ENCODE data around the gene NF2.
A peak's percentile ranks its signal among the peaks of the same experiment; 100 is the strongest.

The NF2 gene

GRCh38 chr22:29703569-29704195 lies 100.2 kb downstream of the NF2 start:
- peak; percentile 40 for DNase-seq

- DNase-seq, result peak; percentile 84
Observed at GRCh38 chr22:29704528-29705285, 101.3 kb downstream of the NF2 start.

GRCh38 chr22:29705651-29706050 lies 102.2 kb downstream of the NF2 start:
- DNase-seq, result no peak

- peak; percentile 67 for DNase-seq
Observed at GRCh38 chr22:29706486-29706885, 103.1 kb downstream of the NF2 start.

- peak; percentile 19 for DNase-seq
Observed at GRCh38 chr22:29707010-29707409, 103.6 kb downstream of the NF2 start.

- no peak for DNase-seq
Observed at GRCh38 chr22:29707471-29707870, 104.0 kb downstream of the NF2 start.

- no peak for DNase-seq
Observed at GRCh38 chr22:29710193-29710592, 106.8 kb downstream of the NF2 start.

- DNase-seq, result no peak
Observed at GRCh38 chr22:29710922-29711593, 107.6 kb downstream of the NF2 start.

- DNase-seq, result no peak
Observed at GRCh38 chr22:29712119-29712518, 108.7 kb downstream of the NF2 start.

- DNase-seq, result peak; percentile 88
Observed at GRCh38 chr22:29713156-29713727, 109.8 kb downstream of the NF2 start.

GRCh38 chr22:29715240-29715639 lies 111.8 kb downstream of the NF2 start:
- DNase-seq, result peak; percentile 88

- DNase-seq, result peak; percentile 42
Observed at GRCh38 chr22:29715705-29716104, 112.3 kb downstream of the NF2 start.

- peak; percentile 93 for DNase-seq
Observed at GRCh38 chr22:29716814-29717545, 113.5 kb downstream of the NF2 start.

- DNase-seq, result no peak
Observed at GRCh38 chr22:29717789-29718188, 114.4 kb downstream of the NF2 start.

GRCh38 chr22:29718949-29719898 lies 115.8 kb downstream of the NF2 start:
- DNase-seq, result no peak

- DNase-seq, result no peak
Observed at GRCh38 chr22:29719899-29720645, 116.6 kb downstream of the NF2 start, which contains the start of gene CABP7. Gene CABP7 (plus strand): TSS chr22:29720003. CDS start chr22:29720425, 422 bp downstream.

- no peak for DNase-seq
Observed at GRCh38 chr22:29720811-29721323, 117.4 kb downstream of the NF2 start.

GRCh38 chr22:29722151-29722550 lies 118.7 kb downstream of the NF2 start:
- no peak for DNase-seq

GRCh38 chr22:29722587-29722986 lies 119.2 kb downstream of the NF2 start:
- no peak for DNase-seq

GRCh38 chr22:29723766-29724165 lies 120.3 kb downstream of the NF2 start:
- DNase-seq, result no peak

- no peak for DNase-seq
Observed at GRCh38 chr22:29724843-29725242, 121.4 kb downstream of the NF2 start.

All from eye (tissue), 1 donor.